Measurements from ENCODE around the gene FOXN3.

The FOXN3 gene

DNA sequence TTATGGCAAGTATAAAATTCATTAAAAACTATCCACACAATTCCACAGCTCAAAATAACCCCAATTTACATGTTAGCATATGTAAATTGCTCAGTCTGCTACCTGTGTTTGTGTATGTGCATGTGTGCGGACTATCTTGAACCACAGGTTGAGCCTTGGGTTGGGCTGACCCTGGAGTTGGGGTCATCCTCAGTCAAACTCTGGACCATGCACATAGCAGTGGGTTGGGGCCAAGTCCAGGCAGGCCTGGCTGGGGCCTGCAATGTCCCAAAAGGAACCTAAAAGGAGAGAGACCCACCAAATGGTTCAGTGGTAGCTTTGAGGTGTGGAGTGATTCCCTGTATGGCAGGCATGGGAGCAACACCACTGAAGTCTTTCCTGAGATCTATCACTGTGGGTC is 156.1 kb downstream of the FOXN3 start:
- TF ChIP-seq, protein P1, sequence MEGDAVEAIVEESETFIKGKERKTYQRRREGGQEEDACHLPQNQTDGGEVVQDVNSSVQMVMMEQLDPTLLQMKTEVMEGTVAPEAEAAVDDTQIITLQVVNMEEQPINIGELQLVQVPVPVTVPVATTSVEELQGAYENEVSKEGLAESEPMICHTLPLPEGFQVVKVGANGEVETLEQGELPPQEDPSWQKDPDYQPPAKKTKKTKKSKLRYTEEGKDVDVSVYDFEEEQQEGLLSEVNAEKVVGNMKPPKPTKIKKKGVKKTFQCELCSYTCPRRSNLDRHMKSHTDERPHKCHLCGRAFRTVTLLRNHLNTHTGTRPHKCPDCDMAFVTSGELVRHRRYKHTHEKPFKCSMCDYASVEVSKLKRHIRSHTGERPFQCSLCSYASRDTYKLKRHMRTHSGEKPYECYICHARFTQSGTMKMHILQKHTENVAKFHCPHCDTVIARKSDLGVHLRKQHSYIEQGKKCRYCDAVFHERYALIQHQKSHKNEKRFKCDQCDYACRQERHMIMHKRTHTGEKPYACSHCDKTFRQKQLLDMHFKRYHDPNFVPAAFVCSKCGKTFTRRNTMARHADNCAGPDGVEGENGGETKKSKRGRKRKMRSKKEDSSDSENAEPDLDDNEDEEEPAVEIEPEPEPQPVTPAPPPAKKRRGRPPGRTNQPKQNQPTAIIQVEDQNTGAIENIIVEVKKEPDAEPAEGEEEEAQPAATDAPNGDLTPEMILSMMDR (conservative IDR thresholded peaks at IDR 0.05; ENCODE audit: low read depth) = no peak
- POLR2A ChIA-PET (ENCODE audit: low non-redundant PET) = no interaction called here
- DNase-seq (ENCODE audit: low spot score) = no peak
- no peak overlapping the region for H3K27ac ChIP-seq
- CTCF ChIA-PET = interaction anchor here (0.6 kb wide), 2 partner anchors 22 to 122 kb away, joined by 3 read pairs; no protein-coding TSS in a partner anchor

DNA sequence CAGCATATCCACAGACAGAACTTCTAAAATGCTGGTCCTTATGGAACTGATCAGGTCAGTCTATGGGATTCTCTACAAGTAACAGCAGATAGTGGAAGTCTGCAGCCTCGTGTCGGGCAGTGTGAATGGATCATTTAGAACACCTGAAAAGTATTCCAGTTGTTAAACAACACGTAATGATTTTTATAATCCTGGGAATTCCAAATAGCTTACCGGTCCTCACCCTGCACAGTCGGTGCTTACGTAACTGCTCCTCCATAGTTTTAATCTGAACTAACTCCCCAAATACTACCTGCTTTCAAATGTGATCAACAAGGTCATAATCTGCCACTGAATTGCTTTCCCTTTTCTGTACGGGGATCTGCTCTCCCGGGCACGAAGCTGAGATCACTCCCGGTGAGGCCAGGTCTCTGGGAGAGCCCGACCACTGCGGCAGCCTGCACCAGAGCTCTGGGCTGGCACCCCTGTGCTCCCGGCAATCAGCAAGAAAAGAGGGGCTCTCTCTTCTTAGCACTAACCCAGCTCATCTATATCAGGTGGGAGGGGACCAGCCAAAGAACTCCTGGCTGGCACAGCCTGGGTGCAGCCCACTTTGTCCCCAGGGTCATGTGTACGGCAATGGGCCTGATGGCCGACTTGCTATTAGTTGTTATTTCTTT is 157.0 kb downstream of the FOXN3 start:
- POLR2A ChIA-PET (ENCODE audit: low non-redundant PET) = no interaction called here
- H3K27ac ChIP-seq = no peak overlapping the region
- DNase-seq (ENCODE audit: low spot score) = no peak
- TF ChIP-seq, protein P1 (conservative IDR thresholded peaks at IDR 0.05; ENCODE audit: low read depth) = no peak
- CTCF ChIA-PET = interaction anchor here (0.6 kb wide), 3 partner anchors 13 to 102 kb away, joined by 3 read pairs; no protein-coding TSS in a partner anchor

DNA sequence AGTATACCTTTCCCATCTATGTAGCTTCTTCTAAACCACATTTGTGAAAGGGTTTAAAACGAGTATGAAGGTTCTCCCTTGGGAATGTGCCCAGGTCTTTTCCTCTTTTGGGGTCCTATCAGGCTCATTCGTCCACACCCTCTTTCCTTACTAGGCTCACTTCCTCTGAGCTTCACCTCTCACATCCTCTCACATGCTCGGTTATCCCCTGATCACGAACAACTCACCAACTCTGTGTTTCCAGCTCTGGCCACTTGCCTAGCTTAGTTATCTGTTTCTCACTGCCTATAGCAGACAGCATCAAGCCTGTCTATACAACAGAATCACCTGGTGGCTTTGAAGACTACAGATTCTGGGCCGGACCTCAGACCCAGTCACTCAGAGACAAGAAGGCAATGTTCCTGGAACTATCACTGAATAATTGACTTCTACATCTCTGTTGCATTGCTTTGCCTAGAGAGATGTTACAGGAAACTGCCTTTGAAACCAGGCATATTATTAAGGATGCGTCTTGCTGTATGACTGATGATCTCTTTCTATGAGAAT is 158.2 kb downstream of the FOXN3 start:
- TF ChIP-seq, protein P1 (conservative IDR thresholded peaks at IDR 0.05; ENCODE audit: low read depth) = no peak
- no peak for DNase-seq (ENCODE audit: low spot score)
- no peak overlapping the region for H3K27ac ChIP-seq
- ChIA-PET POLR2A (ENCODE audit: low non-redundant PET) (no interaction called here), CTCF (no interaction called here)

DNA sequence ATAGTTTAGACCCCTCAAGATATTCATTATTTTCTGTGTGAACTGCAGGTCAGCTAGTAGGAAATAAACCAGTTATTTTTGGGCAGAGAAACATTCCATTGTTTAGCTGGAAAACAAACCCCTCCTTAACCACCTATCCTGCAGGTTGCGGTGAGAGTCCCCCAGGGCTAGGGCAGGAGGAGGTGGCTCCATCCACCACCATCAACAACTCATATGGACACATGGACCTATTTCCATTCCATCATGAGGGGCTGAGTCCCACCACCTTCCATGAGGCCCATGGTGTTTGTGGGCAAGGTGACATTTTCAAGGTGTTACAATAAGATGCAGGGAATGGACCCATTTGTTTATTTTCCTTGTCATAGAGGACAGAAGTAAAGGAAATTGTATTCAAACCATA is 160.1 kb downstream of the FOXN3 start:
- TF ChIP-seq, protein P1 (conservative IDR thresholded peaks at IDR 0.05; ENCODE audit: low read depth) = no peak
- DNase-seq (ENCODE audit: low spot score) = no peak
- no peak overlapping the region for H3K27ac ChIP-seq
- ChIA-PET CTCF (no interaction called here), POLR2A (ENCODE audit: low non-redundant PET) (interaction anchor here (0.5 kb wide), 1 partner anchor 674 kb away, joined by 3 read pairs; no protein-coding TSS in a partner anchor)

DNA sequence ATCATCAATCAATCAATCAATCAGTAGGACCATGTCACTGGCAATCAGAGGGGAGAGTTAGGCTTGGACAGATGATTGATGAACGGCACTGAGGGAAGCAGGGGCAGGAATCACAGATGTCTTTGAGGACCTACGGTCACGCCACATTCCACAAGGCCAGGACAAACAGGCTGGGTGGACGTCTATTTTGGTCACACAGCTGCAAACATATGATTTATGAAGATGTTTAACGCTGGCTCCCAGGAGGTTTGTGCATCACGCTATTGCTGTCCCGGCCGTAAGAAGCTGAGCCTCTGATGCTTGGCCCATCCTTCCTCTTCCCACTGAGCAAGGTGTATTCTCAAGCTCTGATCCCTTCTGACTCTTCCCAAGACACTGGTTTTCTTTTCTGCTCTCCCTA is 160.8 kb downstream of the FOXN3 start:
- CTCF ChIA-PET = no interaction called here
- TF ChIP-seq, protein P1 (conservative IDR thresholded peaks at IDR 0.05; ENCODE audit: low read depth) = no peak
- POLR2A ChIA-PET (ENCODE audit: low non-redundant PET) = no interaction called here
- no peak for DNase-seq (ENCODE audit: low spot score)
- no peak overlapping the region for H3K27ac ChIP-seq

DNA sequence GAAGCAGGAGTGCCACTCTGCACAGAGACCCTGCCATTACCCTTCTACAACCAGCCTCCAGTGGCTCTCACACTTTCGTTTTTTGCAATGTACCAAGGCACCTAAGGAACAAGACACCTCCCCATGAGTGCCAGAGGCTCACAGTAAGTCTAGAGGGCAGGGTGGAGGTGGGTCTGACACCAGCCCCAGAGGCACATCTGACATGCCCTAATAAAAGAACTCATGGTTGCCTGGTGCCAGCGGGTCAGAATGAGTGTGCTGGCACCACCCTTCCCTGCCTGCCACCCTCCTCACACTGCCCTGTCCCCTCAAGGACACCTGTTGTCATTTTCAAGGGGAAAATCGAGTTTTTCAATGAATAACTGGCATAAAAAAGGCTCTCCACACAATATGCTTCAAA is 161.2 kb downstream of the FOXN3 start:
- ChIA-PET CTCF (no interaction called here), POLR2A (ENCODE audit: low non-redundant PET) (no interaction called here)
- H3K27ac ChIP-seq = no peak overlapping the region
- TF ChIP-seq, protein P1 (conservative IDR thresholded peaks at IDR 0.05; ENCODE audit: low read depth) = no peak
- no peak for DNase-seq (ENCODE audit: low spot score)
